GF-D8 (cell line): ENCODE results near the gene COL4A4.
"Not testable (repeated sequence)": the region's sequence is repeated elsewhere in the genome, so short reads cannot be mapped to it uniquely, and the experiment has no call there.

Experiments
- DNase-seq: peaks from one replicate; lab custom pipeline; 2025; lab: John Stamatoyannopoulos, UW

Gene COL4A4

GRCh38 chr2:227163998-227164762 is at the start of gene COL4A4, which contains the start of gene COL4A3:
Gene COL4A4 (minus strand): TSS chr2:227164205. CDS start chr2:227147483, 16,722 bp downstream.
Gene COL4A3 (plus strand): TSS chr2:227164624. CDS start chr2:227164727, 103 bp downstream.
- no peak for DNase-seq

DNA sequence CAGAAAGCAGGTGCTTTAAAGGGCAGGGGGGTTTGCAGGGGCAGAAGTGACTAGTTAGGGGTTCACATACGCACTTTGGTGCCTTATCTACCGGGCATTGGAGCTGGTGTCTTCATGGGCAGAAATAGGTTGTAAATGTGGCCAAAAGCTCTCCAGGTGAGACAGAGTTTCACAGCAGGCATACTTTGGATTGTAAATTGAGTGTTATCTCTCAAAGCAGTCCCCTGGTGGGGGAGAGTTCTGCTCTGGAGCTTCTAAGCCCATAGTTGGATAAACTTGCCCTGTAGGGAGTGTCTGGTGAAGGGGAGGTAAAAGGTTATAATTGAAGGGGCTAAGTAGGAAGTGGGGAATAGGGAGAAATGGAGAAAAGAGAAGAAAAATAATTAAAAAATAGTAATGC is 43.6 kb upstream of the COL4A4 start:
- no peak for DNase-seq

DNA sequence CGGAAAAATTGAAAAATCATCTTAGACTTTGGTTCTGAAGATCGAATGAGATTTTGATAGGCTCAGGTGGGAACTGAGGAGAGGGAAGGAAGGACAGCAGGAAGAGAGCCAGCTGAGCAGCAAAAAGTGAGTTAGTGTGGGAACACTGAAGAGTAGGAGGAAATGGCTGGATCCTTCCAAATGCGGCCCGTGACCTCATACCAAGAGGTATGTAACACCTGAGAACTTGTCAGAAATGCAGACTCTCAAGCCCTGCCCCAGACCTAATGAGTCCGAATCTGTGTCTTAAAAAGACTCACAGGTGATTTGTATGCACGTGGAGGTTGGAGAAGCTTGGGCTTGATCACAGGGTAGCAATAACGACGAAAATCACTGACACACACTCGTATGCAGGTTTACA is 42.4 kb upstream of the COL4A4 start:
- no peak for DNase-seq

DNA sequence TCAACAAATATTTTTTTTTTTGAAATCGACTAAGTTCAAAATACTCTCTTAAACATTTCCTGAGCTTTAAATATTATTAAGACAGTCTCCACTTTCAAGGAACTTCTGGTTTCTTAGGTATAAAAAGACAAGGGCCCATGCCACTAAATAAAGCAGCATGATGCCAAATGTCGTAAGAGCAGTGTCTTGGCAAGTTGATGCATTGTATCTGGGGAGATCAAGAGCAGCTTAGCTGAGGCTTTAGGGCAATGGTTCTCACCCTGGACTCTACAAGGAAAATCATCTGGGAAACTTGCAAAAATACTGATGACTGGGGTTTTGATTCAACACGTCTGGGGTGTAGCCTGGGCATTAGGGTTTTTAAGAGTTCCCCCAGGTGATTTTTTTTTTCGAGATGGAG is 41.7 kb upstream of the COL4A4 start:
- DNase-seq = no peak

GRCh38 chr2:227204452-227204851 is 40.4 kb upstream of the COL4A4 start:
- no peak for DNase-seq

DNA sequence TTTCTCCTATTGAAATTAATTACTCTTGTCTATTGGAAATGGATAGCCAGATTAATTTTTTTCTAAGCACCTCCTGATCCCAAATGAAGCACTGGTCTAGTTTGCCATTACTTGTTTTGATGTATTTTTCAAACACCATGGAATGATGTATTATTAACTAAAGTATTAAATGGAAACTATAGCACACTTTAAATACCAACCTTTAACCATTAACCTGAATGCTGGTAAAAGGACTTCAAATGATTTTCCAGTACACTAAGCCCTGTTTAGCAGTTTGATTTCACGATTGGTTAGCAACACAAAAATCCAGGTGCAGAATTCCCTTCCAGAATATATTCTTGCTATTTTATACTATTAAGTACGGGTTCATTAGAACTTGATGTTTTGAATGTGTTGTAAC is 37.8 kb upstream of the COL4A4 start:
- no peak for DNase-seq

DNA sequence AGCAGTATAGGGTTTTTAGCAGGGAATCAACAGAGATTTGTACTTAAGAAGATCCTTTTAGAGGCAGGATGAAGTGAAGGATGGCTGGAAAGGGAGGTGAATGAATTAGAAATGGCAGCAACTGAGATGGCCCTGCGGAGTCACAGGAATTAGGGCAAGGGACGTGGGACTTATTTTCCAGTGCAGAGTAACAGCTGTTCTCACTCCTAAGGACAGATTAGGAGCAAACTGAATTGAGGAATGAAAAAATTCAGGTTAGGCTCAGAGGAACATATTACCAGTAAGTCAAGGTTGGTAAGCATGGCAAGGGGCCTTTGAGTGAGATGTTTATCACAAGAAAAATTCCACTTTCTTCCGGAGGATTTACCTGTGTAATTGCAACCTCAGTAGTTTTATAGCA is 34.9 kb upstream of the COL4A4 start:
- DNase-seq = no peak

DNA sequence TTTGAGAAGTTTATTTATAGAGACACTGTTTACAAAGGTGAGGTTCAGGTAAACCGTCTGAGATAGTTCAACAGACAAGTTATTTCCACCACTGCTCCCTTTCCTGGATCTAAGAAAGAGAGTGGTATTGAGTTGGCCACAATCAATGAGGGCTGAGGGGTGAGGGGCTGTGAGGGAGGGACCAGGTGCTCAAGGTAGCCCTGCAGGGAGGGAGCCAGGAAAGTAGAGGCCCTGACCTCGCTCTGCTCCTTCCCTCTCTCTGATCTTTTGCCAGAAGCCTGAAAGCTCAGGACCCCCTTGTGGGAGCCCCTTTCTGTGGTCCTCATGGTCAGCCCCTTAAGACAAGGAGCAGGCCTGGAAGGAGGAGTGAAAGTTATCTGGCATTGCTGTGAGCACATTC is 30.2 kb upstream of the COL4A4 start:
- no peak for DNase-seq

DNA sequence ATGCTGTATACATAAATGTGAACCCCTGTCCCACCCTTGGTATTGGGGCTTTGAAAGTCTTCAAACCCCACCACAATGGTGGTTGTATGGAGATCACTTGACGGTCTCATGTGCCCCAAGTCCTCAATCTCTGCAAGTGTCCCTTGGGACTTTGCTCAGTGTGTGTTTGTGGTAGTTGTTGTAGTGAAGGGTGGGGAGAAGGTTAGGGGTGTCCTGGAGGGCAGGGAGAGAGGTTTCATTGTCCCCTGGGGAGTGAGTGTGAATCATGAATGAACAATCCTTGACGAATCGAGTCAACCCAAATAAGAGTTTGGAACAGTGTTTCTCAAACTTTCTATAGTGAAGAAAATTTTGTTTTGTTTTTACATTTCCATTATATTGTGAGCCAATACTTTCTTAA is 28.5 kb upstream of the COL4A4 start:
- no peak for DNase-seq

DNA sequence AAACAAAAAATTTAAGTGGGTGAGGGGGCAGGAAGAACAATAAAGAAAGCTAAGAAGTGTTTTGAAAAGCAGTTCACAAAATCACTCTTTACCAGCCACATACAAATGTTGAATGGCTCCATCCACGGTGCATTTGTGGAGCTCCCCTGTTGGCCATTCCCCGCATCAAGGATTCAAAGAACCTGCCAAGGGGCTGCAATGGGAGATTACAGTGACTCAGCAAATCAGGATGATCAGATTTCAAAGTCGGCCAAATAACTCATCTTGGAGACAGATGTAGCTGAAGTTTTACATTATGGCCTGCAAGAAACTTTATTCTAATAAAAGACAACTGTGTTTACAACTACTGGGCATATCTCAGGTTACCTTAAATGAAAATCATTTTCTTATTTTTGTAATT is 27.4 kb upstream of the COL4A4 start:
- no peak for DNase-seq

DNA sequence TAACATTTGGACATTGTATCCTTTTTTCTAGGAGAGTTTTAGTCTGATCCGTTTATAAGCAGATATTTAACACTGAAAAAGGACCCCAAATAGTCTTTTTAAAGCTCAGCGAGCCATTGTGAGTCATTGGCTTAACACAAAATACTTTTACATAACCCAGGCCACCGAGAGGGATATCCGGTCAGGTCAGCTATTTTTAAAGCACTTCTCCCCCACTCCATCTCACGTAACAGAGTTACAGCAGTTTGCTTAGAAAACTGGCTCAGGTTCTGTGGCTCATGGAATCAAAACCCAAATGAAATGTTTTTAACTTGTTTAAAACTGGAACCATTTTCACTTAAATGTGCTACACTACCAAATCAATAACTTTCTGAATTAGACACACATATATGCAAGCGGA is 24.3 kb upstream of the COL4A4 start:
- no peak for DNase-seq

- no peak for DNase-seq
These were observed 22.7 kb upstream of the COL4A4 start for GRCh38 chr2:227186751-227187150.

GRCh38 chr2:227185615-227186232 is 21.7 kb upstream of the COL4A4 start:
- no peak for DNase-seq

DNA sequence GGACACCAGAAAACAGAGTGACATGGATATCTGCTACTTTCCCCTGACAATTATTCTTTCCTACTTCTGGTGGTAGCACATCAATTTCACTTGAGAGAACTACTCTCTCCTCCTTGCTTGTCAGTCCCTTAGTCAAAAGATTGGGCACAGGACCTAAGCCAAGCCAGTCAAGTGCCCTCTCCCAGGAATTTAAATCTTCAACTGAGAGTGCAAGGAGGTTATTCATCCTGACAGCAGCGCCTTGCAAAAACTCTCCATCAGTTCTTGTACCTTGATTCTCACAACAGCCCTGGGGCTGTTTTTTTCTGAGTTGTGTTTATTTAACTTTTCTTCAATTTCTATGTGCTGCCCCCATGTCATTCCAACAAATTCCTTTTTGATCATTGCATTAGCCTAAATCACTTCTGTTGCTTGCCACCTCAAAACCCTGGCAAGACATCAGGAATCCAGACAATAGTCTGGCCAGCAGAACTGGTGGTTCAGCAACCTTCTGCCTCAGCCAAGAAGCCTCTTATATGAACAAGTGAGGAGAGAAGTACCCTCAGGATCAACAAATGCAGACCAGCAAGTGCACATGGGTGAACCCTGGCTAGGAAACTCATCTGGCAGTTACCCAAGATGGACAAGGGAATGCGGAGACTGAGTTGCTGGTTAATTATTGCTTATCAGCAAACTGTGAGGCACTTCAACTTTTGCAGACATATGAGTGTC is 19.8 kb upstream of the COL4A4 start:
- no peak for DNase-seq

- DNase-seq = no peak
These were observed 18.8 kb upstream of the COL4A4 start for GRCh38 chr2:227182765-227183164.

- no peak for DNase-seq
These were observed 16.8 kb upstream of the COL4A4 start for GRCh38 chr2:227180770-227181169.

GRCh38 chr2:227179988-227180685 is 16.1 kb upstream of the COL4A4 start:
- DNase-seq = no peak

DNA sequence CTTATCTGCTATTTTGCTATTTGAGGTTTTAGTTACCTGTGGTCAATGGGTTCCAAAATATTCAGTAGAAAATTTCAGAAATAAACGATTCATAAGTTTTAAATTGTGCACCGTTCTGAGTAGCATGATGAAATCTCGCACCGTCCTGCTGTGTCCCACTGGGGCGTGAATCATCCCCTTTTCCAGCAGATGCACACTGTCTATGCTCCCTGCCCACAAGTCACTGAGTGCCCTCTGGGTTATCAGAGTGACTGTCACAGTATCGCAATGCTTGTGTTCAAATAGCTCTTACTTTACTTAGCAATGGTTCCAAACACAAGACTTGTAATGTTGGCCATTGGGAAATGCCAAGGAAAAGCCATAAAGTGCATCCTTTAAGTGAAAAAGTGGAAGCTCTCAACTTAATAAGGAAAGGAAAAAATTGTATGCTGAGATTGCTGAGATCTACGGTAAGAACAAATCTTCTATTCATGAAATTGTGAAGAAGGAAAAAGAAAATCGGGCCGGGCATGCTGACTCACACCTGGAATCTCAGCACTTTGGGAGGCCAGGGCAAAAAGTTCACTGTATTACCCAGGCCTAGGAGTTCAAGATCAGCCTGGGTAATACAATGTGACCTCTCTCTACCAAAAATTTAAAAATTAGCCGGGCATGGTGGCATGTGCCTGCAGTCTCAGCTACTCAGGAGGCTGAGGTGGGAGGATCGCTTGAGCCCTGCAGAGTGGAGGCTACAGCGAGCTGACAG is 13.8 kb upstream of the COL4A4 start:
- no peak for DNase-seq

- not testable (repeated sequence) for DNase-seq
These were observed 7.8 kb upstream of the COL4A4 start for GRCh38 chr2:227171779-227172178.

- DNase-seq = no peak
These were observed 822 bp upstream of the COL4A4 start for GRCh38 chr2:227164763-227165291.

DNA sequence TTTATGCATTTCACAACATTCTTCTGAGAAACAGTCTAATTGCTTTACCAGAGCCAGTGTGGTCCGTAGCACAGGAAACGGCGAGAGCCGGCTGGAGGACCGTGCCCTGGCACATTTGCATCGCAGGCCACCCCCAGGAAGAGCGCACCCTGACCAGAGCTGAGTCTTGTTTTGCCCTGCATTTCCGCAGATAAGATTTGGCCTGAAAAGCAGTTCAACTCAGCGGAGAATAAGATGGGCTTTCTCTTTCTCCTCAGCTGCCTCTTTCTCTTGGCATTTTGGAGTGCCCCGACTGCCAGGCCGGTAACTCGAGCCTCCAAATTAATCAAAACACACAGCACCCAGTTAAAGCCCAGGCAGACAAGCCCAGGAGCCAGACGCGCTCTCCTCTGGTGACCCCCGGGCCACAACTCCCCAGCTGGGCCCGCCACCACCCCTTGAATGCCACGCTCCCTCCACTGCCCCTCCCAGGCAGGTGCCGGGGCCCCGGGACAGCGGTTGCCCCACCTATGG is 464 bp downstream of the COL4A4 start:
- DNase-seq = no peak
